GM18870 (cell line): ENCODE data around the gene CPN2.

Experiments
- ATAC-seq: cut with Tn5 transposase; IDR thresholded peaks from one replicate; pipeline ENCODE4 v1.9.1; 2021; ENCODE audit warnings: moderate library complexity; ENCODE audit not compliant: unreplicated experiment

The CPN2 gene

DNA sequence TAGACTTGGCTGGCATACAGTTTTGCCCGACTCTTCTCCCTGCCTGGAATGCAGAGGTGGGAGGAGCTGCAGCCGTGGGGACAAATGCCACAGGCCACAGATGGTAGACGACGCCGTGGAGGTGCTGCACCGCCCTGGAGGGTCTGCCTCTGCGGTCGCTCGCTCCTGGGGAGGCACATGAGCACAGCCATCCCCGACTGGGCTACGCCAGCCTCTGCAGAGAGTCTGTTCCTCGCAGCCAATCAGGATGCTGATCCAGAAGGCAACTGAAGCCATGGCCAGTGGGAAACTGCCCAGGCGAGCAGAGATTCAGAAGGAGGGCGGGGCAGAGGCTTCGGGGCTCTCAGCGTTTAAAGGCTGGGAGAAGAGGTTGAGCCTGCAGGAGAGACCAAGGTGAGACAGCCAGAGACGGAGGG is 30.3 kb upstream of the CPN2 start:
- no peak for ATAC-seq

DNA sequence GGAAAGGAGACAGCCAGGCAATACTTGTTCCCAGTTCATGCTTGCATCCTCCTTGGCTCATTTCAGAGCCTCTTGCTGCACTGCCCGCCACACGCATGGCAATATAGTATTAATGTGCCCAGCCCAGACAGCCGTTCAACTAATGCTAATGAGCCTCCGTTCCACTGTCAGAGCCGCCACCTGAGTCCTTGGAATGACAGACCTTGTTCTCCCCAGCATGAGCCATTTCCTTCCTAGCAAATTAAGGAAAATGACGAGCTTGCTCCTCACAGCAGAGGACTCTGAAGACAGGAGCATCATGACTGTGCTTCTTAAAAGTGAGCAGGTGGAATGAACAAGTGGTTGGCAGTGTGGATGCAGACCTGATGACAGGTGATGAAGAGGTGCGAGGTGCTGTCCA is 29.2 kb upstream of the CPN2 start:
- no peak for ATAC-seq

DNA sequence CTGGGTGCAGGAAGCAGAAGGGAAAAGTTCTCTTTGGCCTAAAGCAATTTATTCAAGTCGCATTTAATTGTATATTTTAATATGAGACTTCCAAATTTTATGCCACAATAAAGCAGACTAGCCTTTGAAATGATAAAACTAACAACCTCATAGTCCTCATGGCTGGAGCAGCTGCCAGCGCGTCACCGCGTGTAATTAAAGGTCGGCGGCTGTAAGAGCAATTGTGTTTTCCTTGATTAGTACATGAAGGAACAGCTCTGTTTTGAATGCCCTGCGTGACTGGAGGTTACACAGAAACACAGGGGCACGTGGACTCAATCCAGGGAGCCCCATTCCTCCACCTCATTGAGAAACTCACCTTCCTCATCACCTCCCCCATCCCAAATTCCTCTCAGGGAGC is 28.5 kb upstream of the CPN2 start:
- ATAC-seq = no peak

DNA sequence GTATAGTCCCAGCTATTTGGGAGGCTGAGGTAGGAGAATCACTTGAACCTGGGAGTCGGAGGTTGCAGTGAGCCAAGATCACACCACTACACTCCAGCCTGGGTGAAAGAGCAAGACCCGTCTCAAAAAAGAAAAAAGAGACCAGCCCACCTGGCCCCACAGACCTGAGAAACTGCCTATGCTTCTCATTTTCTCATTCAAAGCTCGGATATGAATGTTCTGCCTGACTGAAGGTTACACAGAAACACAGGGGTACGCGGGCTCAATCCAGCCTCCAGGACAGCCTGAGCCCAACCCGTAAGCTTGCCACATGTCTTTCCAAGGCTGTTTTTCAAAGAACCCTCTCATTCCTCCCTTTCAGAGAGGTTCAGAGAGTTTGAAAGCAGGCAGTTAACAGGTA is 28.1 kb upstream of the CPN2 start:
- no peak for ATAC-seq

DNA sequence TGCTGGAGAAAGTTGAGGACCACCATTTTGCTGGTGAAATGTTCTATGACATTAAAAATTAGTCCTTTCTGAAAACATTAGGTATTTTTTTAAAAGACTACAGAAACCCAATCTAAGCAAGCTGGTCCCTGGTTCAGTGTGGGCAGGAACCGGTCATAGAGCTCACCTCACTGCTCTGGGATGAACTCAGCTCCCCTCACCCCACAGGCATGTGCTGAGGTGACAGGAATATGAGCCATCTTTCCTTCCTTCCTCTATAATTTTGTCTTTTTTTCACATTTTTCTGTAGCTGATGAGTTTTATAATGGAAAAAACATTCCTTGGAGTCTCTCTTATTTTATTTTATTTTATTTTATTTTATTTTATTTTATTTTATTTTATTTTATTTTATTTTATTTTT is 26.6 kb upstream of the CPN2 start:
- no peak for ATAC-seq

DNA sequence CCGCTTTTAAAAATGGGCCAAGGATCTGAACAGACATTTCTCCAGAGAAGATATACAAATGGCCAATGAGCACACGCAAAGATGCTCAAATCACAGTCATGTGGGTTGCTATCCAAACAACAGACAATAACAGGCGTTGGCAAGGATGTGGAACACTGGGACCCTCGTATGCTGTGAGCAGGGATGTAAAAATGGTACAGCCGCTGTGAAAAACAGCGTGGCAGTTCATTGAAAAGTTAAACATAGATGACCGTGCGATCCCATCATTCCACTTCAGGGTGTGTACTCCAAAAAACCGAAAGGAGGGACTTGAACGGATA is 25.1 kb upstream of the CPN2 start:
- ATAC-seq = no peak

DNA sequence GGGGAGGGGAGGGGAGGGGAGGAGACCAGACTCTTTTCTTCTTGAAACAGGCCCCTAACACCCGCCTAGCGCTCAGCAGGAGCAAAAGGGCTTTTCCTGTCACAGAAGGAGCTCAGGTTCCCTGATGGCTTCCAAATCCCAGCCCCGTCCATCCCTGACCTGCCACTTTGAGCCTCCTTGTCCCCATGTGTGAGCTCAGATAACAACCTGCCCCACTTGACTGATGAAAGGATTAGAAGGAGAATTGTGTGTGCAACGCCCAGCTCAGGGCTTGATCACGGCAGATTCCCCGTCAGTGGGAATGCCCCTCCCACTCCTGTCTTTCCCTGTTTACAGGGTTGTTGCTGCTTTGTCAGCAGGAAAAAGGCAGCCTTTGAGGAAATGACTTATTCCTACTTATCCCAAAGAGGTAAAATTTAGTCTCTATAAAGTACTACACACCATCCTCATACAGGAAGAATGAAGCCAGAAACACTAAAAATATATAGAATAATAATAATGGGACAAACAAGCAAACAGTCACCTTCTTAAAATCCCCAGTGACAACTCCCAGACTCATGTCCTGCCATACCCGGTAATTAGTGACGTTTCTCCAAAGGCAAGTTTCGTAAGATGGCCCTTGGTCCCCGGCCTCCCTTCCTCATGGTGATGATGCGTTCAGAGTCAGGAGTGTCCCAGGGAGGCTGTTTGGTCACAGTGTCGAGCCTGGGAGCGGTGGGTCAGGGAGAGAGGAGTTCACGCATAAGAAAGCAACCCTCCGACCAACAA is 24.5 kb upstream of the CPN2 start:
- ATAC-seq = no peak

DNA sequence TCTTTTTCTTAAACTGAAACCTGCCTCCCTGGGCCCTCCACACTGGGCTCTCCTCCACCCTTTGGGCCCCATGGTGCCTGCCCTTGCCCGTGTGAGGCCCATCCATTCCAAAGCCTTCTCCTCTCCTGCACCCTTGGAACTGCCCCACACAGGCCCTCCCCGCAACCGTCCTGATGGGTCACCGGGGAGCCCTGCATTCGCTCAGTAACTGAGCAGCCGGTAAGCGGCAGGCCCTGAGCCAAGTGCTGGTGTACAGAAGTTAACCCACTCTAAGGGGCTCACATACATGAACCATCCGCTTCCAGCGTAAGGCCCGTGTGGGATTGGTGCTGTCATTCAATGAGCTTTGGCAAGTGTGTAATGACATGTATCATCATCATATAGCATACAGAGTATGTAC is 23.8 kb upstream of the CPN2 start:
- no peak for ATAC-seq

DNA sequence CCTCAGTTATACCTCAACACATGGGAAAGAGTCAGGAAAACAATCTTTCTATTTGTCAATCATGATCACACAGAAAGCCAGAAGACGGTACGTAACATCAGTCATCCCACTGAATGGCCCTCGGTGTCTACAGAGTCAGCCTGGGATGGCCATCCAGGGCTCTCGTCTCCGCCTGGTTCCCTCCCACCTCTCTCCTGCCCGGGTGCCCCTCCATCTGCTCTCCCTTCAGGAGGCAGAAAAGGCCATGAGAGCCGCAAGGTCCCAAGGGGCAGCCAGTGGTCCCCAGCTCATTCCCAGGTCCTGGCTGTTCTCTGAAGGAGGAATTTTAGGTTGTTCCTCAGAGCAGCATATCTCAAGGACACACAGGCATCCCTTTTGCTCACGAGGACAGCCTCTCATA is 22.8 kb upstream of the CPN2 start:
- no peak for ATAC-seq

DNA sequence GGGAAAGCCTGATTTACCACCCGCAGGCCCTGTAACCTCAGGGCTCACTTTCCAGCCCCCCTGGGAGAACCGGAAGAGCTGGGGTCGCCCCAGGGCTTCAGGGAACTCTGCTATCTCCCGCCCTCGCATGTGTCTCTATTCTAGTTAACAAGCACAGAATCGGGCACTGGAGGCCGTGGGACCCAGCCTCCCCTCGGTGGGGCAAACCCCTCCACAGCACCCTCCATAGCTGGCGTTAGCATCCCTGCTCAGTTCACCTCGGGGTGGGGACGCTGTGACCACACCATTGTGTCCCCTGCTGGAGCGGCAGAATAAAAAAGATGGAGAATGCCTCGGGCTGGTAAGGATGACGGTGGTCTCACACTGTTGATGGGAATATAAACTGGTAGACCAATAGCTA is 21.9 kb upstream of the CPN2 start:
- no peak for ATAC-seq

DNA sequence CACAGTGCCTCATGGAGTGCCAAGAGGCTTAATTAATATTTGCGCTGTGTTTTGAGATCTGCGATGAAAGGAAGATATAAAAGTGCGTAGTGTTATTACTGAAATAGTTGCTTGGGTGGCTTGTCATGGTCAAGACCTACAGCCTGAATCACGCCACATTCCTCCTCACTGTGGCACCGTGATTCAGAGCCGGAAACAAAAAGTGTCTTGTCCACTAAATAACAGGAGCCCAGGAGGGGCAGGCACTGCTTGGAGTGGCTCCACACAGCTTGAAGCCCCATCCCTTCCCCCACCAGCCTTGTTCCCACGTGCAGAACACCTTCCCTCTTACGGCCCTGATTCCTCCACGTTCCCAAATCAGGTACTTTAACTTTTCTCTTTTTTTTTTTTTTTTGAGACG is 19.6 kb upstream of the CPN2 start:
- ATAC-seq = no peak

DNA sequence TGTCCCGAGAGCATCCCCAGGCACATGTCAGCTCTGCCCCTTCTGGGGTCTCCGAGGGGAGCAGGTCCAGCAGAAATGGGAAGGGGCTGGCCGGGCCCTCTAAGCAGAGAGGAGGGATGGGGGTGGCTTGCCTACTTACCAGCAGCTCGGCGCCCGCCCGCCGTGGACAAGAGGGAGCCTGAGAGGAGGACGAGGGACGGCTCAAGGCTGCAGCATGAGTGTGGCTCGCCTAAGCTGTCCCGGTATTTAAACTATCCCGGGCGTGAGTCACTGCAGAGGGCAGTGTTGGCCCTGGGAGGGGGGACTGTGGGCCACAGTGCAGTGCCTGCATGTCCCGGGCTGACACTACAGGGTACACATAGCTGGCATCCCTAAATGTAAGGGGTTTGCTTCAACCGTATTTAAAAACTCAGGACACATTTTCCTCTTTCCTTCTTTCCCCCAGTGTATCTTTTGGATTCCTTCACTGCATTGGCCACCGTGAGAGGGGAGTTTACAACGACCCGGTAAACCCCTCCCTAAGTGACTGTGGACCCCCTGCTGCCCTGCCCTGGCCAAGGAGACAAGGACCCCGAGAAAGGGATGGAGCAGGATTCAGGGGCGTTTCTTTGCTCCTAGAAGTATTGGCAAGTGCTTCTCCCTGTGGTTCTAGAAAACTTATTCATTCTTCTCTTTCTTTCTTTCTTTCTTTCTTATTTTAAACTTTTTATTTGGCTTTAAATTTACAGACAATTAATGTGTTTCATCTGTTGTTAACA is 18.6 kb upstream of the CPN2 start, which contains the start of gene LRRC15:
Gene LRRC15, minus strand, starts transcription at position 222 of the 758 bp plus-strand sequence. CDS start 8,700 bp downstream, outside the sequence.
- ATAC-seq = no peak

DNA sequence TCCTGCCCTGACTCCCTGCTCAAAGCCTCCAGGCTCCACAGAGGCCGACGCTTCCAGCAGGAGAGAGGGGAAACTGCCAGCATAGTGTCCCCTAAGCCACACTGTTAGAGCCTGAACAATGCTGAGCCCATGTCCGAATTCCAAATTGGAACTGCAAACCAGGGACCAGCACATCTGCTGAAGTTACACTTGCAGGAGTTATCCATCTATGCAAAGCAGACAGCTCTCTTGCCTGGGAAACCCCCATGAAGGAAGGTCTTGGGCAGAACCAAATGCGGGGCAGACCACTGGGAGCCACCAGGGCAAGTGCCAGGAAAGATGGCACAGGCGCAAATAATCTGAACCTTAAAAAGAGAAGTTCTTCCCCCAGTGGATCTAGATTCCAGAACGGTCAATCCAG is 17.8 kb upstream of the CPN2 start:
- ATAC-seq = no peak

DNA sequence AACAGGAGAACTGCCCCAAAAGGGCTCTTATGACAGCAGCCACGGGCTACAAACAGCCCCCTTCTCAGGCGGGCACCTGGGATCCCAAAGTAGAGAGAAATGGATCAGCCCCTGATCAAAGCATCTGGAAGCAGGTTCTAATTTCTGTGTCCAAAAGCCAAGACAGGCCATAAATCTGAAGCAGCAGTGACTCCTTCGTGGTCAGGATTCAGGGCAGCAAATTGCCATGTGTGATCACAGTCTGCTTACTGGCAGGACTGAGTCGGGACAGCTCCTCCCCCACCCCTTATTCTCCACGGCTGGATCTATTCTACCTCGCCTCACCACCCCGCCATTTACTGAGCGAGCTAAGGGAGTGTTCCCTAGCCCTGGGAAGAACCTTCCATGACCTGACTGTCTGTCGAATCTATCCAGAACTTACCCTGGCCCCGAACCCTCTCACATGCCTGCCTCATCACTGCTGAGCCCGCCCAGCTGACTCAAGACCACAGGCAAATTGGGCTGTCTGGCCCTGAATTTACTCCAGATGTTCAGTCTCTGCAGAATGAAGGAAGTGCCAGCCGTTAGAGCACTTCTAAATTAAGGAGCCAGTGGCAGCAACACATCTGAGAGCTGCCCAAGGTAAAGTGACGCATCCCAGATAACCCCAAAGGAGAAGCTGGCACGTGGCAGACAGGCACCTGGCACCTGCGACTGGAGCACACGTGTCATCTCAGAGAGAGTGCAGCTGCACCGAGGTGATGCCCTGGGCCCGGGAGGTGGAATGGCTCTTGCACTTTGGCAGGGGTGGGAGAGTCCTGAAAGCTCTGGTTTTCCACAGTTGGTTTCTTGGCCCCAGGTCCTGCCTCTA is 17.1 kb upstream of the CPN2 start:
- ATAC-seq = no peak

DNA sequence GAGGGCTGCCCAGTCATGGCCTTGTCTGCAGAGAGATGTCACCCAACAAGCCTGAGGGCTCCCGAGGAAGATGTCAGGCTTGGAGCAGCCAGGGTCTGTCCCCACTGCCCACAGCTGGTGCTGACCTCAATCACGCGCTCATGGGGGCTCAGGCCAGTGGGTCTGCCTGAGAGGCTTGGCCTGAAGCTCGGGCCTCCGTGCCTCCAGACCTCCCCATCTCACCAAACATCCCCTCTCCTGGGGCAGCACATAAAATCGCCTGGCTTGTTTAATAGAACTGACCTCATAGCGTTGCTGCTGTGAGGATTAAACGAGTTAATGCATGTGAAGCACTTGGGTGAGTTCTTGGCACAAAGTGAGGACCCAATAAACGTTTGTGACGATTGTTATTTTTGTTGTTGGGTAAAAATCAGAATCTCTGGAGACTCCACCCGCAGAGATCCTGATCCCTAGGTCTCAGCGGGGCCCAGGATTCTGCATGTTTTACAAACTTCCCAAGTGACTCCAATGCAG is 14.9 kb upstream of the CPN2 start:
- no peak for ATAC-seq

DNA sequence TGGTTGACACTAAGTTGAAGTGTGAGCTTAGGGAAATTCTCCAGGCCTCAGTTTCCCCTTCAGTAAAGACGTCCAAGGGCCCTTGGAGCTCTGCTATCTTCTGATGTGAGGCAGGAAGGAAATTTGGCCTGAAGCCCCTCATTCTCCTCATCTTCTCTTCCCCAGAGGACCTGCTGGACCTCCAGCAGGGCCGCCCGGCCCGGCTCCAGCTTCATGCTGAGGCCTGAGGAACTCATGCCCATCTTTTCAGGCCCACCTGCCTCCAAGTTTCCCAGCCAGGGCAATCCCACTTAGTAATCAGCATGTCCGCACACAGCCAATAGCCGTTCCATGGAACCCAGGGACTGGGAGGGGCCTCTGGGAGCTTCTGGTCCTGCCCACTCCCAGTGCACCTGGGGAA is 14.4 kb upstream of the CPN2 start:
- no peak for ATAC-seq

DNA sequence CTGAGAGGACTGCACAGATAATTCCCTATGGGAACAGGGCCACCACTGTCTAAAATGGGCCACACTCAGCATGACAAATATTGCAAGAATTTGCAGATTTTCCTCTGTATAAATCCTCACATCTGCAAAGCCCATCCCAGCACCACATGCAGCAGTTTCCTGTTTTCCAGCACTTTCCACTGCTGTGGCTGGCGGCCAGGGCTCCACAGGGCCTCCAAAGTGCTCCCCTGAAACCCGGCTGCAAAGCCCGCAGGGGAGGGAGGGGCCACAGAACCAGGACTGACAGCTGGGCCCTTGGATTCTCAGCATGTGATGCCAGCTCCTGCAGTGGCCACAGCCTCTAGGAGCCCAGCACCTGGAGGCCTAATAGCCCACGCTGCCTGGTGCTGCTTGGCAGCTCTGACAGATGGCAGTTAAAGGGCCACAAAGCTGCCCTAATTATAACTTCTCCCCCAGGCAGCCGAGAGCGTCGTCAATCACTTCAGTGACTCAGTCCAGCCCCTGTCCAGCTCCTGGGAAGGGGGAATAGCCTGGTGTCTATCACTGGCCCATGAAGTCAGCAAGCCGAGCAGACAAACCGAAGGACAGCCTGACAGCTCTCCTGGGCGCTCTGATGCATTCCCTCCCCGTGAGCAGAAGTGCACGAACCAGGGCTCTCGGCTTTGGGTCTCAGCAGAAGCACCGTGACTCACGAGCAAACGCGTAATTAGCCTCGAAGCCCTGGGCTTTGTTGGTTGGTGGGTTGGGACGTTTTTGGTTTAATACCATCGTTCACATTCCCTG is 13.7 kb upstream of the CPN2 start:
- ATAC-seq = no peak

DNA sequence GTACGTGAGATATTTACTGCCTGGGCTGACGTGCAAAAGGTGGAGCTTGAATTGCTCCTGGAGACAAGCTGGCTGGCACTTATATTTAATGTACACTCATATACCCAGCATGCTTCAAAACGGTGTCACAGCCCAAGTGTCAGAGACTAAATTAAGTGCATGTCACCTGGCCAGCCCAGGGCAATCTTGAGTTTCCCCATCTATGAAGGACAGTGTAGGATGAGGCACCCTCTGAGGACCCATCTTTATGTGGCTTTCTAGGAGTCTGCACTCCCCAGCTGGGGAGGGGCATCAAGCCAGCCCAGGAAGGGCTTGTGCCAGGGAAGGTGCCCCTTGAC is 13.2 kb upstream of the CPN2 start:
- ATAC-seq = no peak

DNA sequence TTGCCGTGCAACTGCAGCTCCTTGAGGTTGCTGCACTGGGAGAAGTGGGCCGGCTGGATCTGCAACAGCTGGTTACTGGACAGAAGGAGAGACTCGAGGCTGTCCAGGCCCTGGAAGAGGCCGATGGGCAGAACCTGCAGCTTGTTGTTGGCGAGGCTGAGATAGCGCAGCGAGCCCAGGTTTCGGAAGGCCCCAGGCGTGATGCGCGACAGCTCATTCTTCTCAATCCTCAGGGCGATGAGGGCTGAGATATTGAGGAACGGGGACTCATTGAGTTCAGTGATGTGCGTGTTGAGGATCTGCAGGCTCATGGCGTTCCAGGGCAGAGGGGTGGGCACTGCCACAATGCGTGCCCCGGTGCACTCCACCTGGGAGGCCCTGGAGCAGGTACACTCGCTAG is 9.4 kb upstream of the CPN2 start:
- ATAC-seq = no peak

DNA sequence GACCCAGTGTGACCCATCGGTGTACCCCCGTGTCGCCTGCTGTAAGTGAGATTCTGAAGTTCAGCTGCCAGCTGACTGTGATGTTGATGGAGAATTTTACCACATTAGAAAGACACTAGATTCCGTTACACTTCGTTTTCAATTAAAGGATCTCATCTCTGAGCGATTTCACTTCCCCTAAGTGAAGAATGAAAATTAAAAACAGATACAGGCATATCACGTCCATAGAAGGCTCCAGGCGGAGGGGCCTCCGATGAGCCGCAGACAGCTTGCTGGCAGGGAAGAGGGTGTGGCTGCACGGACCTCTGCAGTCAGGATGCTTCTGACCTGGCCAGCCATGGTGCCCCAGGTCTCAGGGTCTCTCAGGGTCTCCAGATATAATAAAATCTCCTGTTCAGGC is 6.6 kb upstream of the CPN2 start:
- no peak for ATAC-seq

DNA sequence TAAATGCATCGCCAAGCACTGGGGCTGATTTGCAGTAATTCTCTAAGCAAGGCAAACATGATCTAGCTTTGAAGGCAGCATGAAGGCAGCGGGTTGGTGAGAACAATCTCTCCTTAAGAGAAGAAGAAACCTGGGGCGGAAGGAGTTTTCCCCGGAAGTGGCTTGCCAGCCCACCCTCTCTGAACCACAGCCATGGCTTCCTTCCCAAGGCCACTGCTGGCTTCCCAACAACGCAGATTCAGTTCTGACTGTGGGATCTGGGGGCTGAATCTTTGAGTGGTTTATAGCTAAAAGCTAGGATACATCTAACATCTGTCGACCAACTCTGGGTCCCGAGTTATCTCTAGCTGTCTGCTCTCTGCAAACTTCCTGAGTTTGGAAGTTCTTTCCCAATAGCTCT is 4.3 kb upstream of the CPN2 start:
- no peak for ATAC-seq
